Osteocyte (in vitro differentiated cells): Measurements from ENCODE around the gene RNF225. TPM values are rescaled to one million over a fixed set of nuclear protein-coding genes. Genes with fewer than 3 reads are reported as not detected.

Experiments used
- DNase-seq: peaks from one replicate; pipeline ENCODE4 v3.0.0; 2021; ENCODE audit warnings: mixed read lengths; ENCODE audit not compliant: unreplicated experiment; ENCODE audit errors: extremely low spot score
- H3K27ac Mint-ChIP-seq: one replicate; pipeline ENCODE4 v1.8.0; 2021; ENCODE audit warnings: mild to moderate bottlenecking, mixed read lengths; ENCODE audit not compliant: unreplicated experiment
- H3K27me3 Mint-ChIP-seq: one replicate; pipeline ENCODE4 v1.8.0; 2021; ENCODE audit warnings: mixed read lengths; ENCODE audit not compliant: unreplicated experiment
- H3K36me3 Mint-ChIP-seq: one replicate; pipeline ENCODE4 v1.8.0; 2021; ENCODE audit warnings: mixed read lengths; ENCODE audit not compliant: unreplicated experiment
- H3K4me1 Mint-ChIP-seq: one replicate; pipeline ENCODE4 v1.8.0; 2021; ENCODE audit warnings: mixed read lengths; ENCODE audit not compliant: unreplicated experiment
- H3K4me3 Mint-ChIP-seq: one replicate; pipeline ENCODE4 v1.8.0; 2021; ENCODE audit warnings: mild to moderate bottlenecking, moderate library complexity, mixed read lengths; ENCODE audit not compliant: unreplicated experiment
- H3K9me3 Mint-ChIP-seq: one replicate; pipeline ENCODE4 v1.8.0; 2021; ENCODE audit warnings: mixed read lengths; ENCODE audit not compliant: unreplicated experiment
- CTCF ChIP-seq: fragments of 200-600 bp; sonication (generic); IDR thresholded peaks from 2 replicates; pipeline ENCODE4 v1.5.0; 2021; ENCODE audit warnings: antibody characterized with exemption, mild to moderate bottlenecking, moderate library complexity
- total RNA-seq: library from RNA; stranded (reverse); gene quantifications from 2 replicates; pipeline ENCODE4 v1.2.1, GENCODE V29; 2021

The RNF225 gene
- total RNA-seq, 1 donor from 2014 or later = not detected

GRCh38 chr19:58350871-58351557 lies 44.4 kb upstream of the RNF225 start:
- Mint-ChIP-seq H3K9me3 (no peaks in the 10 kb centered on the region), H3K4me3 (no peak overlapping the region), H3K27me3 (no peaks in the 10 kb centered on the region), H3K36me3 (peaks cover 10% of the 10 kb centered on the region), H3K27ac (no peak overlapping the region), H3K4me1 (peaks cover 22% of the 10 kb centered on the region)
- DNase-seq = no peak
- no peak for TF ChIP-seq CTCF

- DNase-seq = no peak
- TF ChIP-seq CTCF = no peak
- Mint-ChIP-seq H3K27ac (no peak overlapping the region), H3K4me3 (no peak overlapping the region), H3K36me3 (peaks cover 10% of the 10 kb centered on the region), H3K27me3 (no peaks in the 10 kb centered on the region), H3K4me1 (peaks cover 18% of the 10 kb centered on the region), H3K9me3 (no peaks in the 10 kb centered on the region)
Observed at GRCh38 chr19:58351558-58351878, 43.9 kb upstream of the RNF225 start.

DNA sequence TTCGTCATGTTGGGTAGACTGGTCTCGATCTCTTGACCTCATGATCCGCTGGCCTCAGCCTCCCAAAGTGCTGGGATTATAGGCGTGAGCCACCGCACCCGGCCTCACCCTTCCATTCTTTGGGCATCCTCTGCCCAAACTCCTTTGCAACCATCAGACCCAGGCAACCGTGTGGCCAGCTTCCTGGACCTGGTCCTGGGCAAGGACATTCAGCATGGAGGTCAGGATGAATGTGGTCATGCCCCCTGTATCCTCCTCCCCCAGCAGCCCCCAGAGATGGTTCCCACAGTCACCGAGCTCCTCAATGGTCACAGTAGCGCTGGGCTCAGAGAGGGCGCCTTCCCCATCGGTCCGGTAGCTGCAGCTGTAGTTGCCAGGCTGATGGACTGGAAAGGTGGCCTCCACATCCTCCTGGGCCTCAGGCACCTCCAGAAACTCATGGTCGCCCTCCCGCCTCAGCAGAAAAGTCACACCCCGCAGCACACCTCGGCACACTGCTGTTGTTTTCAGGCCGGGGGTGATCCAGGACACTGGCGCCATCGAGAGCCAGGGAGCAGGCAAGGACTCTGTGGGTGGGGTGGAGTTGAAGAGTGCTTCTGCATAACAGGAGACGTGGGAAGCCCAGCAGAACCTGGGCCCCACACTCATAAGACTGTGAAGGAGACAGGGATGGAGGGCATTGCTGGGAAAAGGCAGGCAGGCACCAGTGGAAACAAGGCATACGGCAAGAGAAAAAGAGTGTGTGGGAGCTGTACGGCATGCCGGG lies 43.3 kb upstream of the RNF225 start:
- TF ChIP-seq CTCF = no peak
- DNase-seq = no peak
- H3K27ac Mint-ChIP-seq = no peak overlapping the region
- H3K27me3 Mint-ChIP-seq = no peaks in the 10 kb centered on the region
- no peak overlapping the region for H3K4me3 Mint-ChIP-seq
- no peaks in the 10 kb centered on the region for H3K9me3 Mint-ChIP-seq
- H3K36me3 Mint-ChIP-seq = peaks cover 10% of the 10 kb centered on the region
- H3K4me1 Mint-ChIP-seq = peaks cover 14% of the 10 kb centered on the region

DNA sequence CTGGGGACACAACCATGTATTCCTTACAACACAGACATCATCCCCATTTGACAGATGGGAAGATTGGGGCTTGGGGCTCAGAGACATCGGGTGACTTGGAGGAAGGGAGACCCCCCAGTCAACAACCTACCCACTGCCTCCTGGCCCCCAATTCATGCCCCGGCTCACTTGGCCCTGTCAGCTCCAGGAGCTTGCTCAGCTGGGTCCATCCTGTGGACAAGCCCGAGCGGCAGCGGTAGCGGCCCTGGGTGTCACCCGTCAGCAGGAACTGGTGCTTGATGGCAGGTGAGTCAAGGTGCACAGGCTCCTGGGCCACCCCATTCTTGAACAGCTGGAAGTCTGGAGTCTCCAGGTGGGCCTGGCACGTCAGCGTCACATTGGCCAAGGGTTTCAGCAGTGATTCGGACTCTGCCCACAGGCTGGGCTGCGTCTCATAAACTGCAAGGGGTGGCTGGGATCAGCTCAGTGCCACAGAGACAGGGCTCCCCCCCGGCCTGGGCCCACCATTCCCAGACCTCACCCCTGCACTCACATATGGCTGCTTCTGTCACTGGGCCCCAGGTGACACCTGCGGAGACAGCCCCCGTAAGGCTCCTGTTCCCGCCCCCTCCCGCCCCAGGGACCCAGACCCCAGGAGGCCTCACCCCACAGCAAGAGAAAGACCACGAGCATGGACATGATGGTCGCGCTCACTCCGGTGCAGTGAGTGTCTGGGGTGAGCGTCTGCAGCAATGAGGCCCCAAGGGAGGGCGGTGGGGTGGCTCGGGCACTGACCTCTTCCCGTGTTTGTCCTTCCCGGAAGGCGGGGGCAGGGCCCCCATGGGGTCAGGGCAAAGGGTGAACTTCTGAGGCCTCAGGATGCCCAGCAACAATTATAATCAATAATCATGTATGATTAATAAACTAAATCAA lies 42.4 kb upstream of the RNF225 start, which contains the start of gene A1BG:
Gene A1BG, minus strand, starts transcription at position 733 of the 912 bp plus-strand sequence. Its CDS starts 55 bp downstream, at position 678.
- H3K27ac Mint-ChIP-seq = no peak within 1 kb of the TSS
- no peak for DNase-seq

More for the DNA sequence above, 42.4 kb upstream of the RNF225 start, which contains the start of gene A1BG:
- Mint-ChIP-seq H3K4me3 (no peak within 1 kb of the TSS), H3K9me3 (no peaks in the 10 kb centered on the region), H3K4me1 (peaks cover 14% of the 10 kb centered on the region), H3K27me3 (no peaks in the 10 kb centered on the region), H3K36me3 (peaks cover 10% of the 10 kb centered on the region)
- no peak for TF ChIP-seq CTCF
